Breast epithelium (tissue), 4 donors: Measurements from ENCODE around the gene TBC1D2. TPM values are rescaled to one million over a fixed set of nuclear protein-coding genes. Genes with fewer than 3 reads are reported as not detected.

Experiments
- DNase-seq, 2 donors: peaks; one replicate each; pipeline ENCODE4 v3.0.0-alpha.2; 2019; ENCODE audit warnings: low spot score in 2 of 2
- H3K27ac ChIP-seq, 2 donors: fragments of 200-600 bp; sonication (generic) in 1 of 2; one replicate each; pipeline ENCODE4 v1.5.1; 2016 to 2019; ENCODE audit warnings: mild to moderate bottlenecking in 1 of 2
- H3K27me3 ChIP-seq, 2 donors: fragments of 200-600 bp; sonication (generic) in 1 of 2; one replicate each; pipeline versions ENCODE4 v1.5.1 to v1.6.0; 2017 to 2019; ENCODE audit warnings: control low read depth in 1 of 2, mild to moderate bottlenecking in 1 of 2
- H3K36me3 ChIP-seq: fragments of 200-600 bp; one replicate; pipeline ENCODE4 v1.5.1; 2019
- H3K4me1 ChIP-seq, 2 donors: fragments of 200-600 bp; sonication (generic); one replicate each; pipeline ENCODE4 v1.5.1; 2016 to 2019; ENCODE audit warnings: control low read depth in 1 of 2
- H3K4me3 ChIP-seq, 3 donors: fragments of 200-600 bp; sonication (generic); 1 replicate in 2 of 3; 2 replicates in 1 of 3; pipeline ENCODE4 v1.5.1; 2016 to 2019; ENCODE audit warnings: mild to moderate bottlenecking in 3 of 3, moderate library complexity in 2 of 3
- H3K9me3 ChIP-seq, 2 donors: fragments of 200-600 bp; sonication (generic) in 1 of 2; one replicate each; pipeline ENCODE4 v1.5.1; 2016 to 2019; ENCODE audit warnings: control low read depth in 1 of 2
- CTCF ChIP-seq, 3 donors: fragments of 450-650 bp; IDR thresholded peaks; one replicate each; pipeline ENCODE4 v1.5.1; 2016 to 2017; ENCODE audit warnings: antibody characterized with exemption in 3 of 3, mild to moderate bottlenecking in 3 of 3, moderate library complexity in 3 of 3
- POLR2A ChIP-seq: fragments of 450-650 bp; IDR thresholded peaks from one replicate; pipeline ENCODE4 v1.6.1; 2016; ENCODE audit warnings: antibody characterized with exemption, mild to moderate bottlenecking, moderate library complexity
- POLR2AphosphoS5 ChIP-seq, 3 donors: sonication (generic); formaldehyde crosslinking; IDR thresholded peaks; one replicate each; pipeline ENCODE4 v1.6.1; 2017; ENCODE audit warnings: antibody characterized with exemption in 3 of 3
- intact Hi-C: fragments of 100-400 bp; cut with DNase I; formaldehyde crosslinking; loops from one replicate; pipeline ENCODE4 v1.15.1; 2023; ENCODE audit warnings: low total_unique reads
- total RNA-seq, 3 donors: library from RNA; depleted of rRNA; stranded (reverse); fragments of >200 nt; gene quantifications; one replicate each; pipeline ENCODE4 v1.1.0, GENCODE V29; 2016

Gene TBC1D2
- total RNA-seq, 3 donors from 2014 or later: 10.8 to 17.1 (median 13.6) TPM

GRCh38 chr9:98300611-98301010 is 45.2 kb upstream of the TBC1D2 start:
- no peaks in the 10 kb centered on the region for H3K4me1 ChIP-seq
- TF ChIP-seq CTCF (IDR thresholded peaks at IDR 0.05) (no peak), POLR2AphosphoS5 (IDR thresholded peaks at IDR 0.05) (no peak), POLR2A (no peak)
- intact Hi-C loops: no loop called here
- H3K27me3 ChIP-seq: no peaks in the 10 kb centered on the region
- H3K9me3 ChIP-seq: no peaks in the 10 kb centered on the region
- DNase-seq: no peak
- H3K27ac ChIP-seq: no peak overlapping the region
- no peaks in the 10 kb centered on the region for H3K36me3 ChIP-seq
- no peak overlapping the region for H3K4me3 ChIP-seq

GRCh38 chr9:98298476-98298875 is 43.0 kb upstream of the TBC1D2 start:
- Histone ChIP-seq H3K27me3 (peaks cover 0 to 4% of the 10 kb centered on the region in 2 donors), H3K9me3 (no peaks in the 10 kb centered on the region), H3K36me3 (no peaks in the 10 kb centered on the region), H3K27ac (no peak overlapping the region), H3K4me3 (no peak overlapping the region), H3K4me1 (no peaks in the 10 kb centered on the region)
- TF ChIP-seq POLR2A (no peak), CTCF (IDR thresholded peaks at IDR 0.05) (no peak), POLR2AphosphoS5 (IDR thresholded peaks at IDR 0.05) (no peak)
- no peak for DNase-seq
- intact Hi-C loops: no loop called here

GRCh38 chr9:98295824-98296223 is 40.4 kb upstream of the TBC1D2 start:
- Histone ChIP-seq H3K9me3 (no peaks in the 10 kb centered on the region), H3K4me1 (no peaks in the 10 kb centered on the region), H3K27me3 (peaks cover 0 to 4% of the 10 kb centered on the region in 2 donors), H3K27ac (no peak overlapping the region), H3K36me3 (no peaks in the 10 kb centered on the region), H3K4me3 (no peak overlapping the region)
- TF ChIP-seq CTCF (IDR thresholded peaks at IDR 0.05) (no peak), POLR2A (no peak), POLR2AphosphoS5 (IDR thresholded peaks at IDR 0.05) (no peak)
- intact Hi-C loops: no loop called here
- DNase-seq: no peak

- no peak overlapping the region for H3K27ac ChIP-seq
- H3K4me3 ChIP-seq: no peak overlapping the region
- no peaks in the 10 kb centered on the region for H3K4me1 ChIP-seq
- H3K36me3 ChIP-seq: no peaks in the 10 kb centered on the region
- H3K27me3 ChIP-seq: peaks cover 0 to 4% of the 10 kb centered on the region in 2 donors
- intact Hi-C loops: no loop called here
- TF ChIP-seq POLR2AphosphoS5 (IDR thresholded peaks at IDR 0.05) (no peak), POLR2A (no peak), CTCF (IDR thresholded peaks at IDR 0.05) (no peak)
- no peak for DNase-seq
- H3K9me3 ChIP-seq: no peaks in the 10 kb centered on the region
Measured at GRCh38 chr9:98291820-98292219, 36.4 kb upstream of the TBC1D2 start.

- Histone ChIP-seq H3K4me3 (no peak overlapping the region), H3K9me3 (no peaks in the 10 kb centered on the region), H3K27me3 (peaks cover 0 to 4% of the 10 kb centered on the region in 2 donors), H3K27ac (no peak overlapping the region), H3K36me3 (no peaks in the 10 kb centered on the region), H3K4me1 (no peaks in the 10 kb centered on the region)
- intact Hi-C loops: no loop called here
- no peak for DNase-seq
- no peak for TF ChIP-seq POLR2AphosphoS5 (IDR thresholded peaks at IDR 0.05)
- TF ChIP-seq CTCF (IDR thresholded peaks at IDR 0.05): no peak
- TF ChIP-seq POLR2A: no peak
Measured at GRCh38 chr9:98290411-98290810, 35.0 kb upstream of the TBC1D2 start.
